GM12878 (cell line): ENCODE results near the gene MACF1. TPM values are rescaled to one million over a fixed set of nuclear protein-coding genes. Genes with fewer than 3 reads are reported as not detected.

Experiments
- ATAC-seq: fragments of 200-7000 bp; cut with Tn5 transposase; 3 replicates; pipeline ENCODE4 v1.9.1; 2020; ENCODE audit warnings: mild to moderate bottlenecking, moderate library complexity
- BruUV-seq: library from RNA; stranded (reverse); fragments of 400-500 nt; replicated peaks from 2 replicates; lab custom pipeline; 2021; lab: Mats Ljungman, UMichigan
- CTCF ChIA-PET: fragments of 300-600 bp; sonication (Branson Sonifier 250); formaldehyde crosslinking; extraction: SDS; loops from one replicate; lab custom pipeline; 2021; ENCODE audit warnings: inconsistent platforms; lab: Yijun Ruan, JAX
- POLR2A ChIA-PET: fragments of 350-600 bp; formaldehyde crosslinking; extraction: SDS; loops from one replicate; lab custom pipeline; 2021; ENCODE audit warnings: inconsistent platforms; lab: Charles Lee
- RAD21 ChIA-PET: fragments of 300-600 bp; sonication (Branson Sonifier 250); formaldehyde crosslinking; loops from one replicate; lab custom pipeline; 2023; ENCODE audit warnings: antibody characterized with exemption; ENCODE audit not compliant: unreplicated experiment; lab: Charles Lee
- SMC1A ChIA-PET: fragments of 300-600 bp; sonication (Branson Sonifier 250); formaldehyde crosslinking; loops from one replicate; lab custom pipeline; 2023; ENCODE audit not compliant: unreplicated experiment, uncharacterized antibody; lab: Charles Lee
- DNase-seq: peaks from one replicate; pipeline ENCODE4 v3.0.0-alpha.2; 2011; ENCODE audit warnings: low read depth, low spot score
- FAIRE-seq: peaks from 3 replicates; lab custom pipeline; 2011; peaks lifted over from hg19 to GRCh38; lab: Jason Lieb, UNC
- H2AFZ ChIP-seq: 2 replicates; pipeline ENCODE4 v1.6.0; 2011; ENCODE audit warnings: low read depth, low read length, control low read depth; ENCODE audit not compliant: control insufficient read depth
- H3K27ac ChIP-seq: 2 replicates; pipeline ENCODE4 v1.5.1; 2011; ENCODE audit warnings: control low read depth; ENCODE audit not compliant: control insufficient read depth, insufficient read depth
- H3K27me3 ChIP-seq, 2 experiments: replicated peaks in 1 of 2; 2 replicates each; pipeline versions ENCODE4 v1.6.0 to v1.6.1; 2011; ENCODE audit warnings: low read length in 1 of 2; ENCODE audit not compliant: control insufficient read depth in 2 of 2, insufficient read depth in 2 of 2
- H3K36me3 ChIP-seq, 2 experiments: 2 replicates each; pipeline ENCODE4 v1.5.1; 2011; ENCODE audit warnings: low read length in 1 of 2; ENCODE audit not compliant: control insufficient read depth in 2 of 2, insufficient read depth in 2 of 2
- H3K4me1 ChIP-seq: 2 replicates; pipeline ENCODE4 v1.6.1; 2011; ENCODE audit warnings: mild to moderate bottlenecking, low read length, moderate library complexity, mixed read lengths; ENCODE audit not compliant: control insufficient read depth, insufficient read depth
- H3K4me2 ChIP-seq: 2 replicates; pipeline ENCODE4 v1.6.0; 2011; ENCODE audit warnings: control low read depth; ENCODE audit not compliant: control insufficient read depth, insufficient read depth
- H3K4me3 ChIP-seq: fragments of 200-600 bp; sonication (generic); 2 replicates; pipeline ENCODE4 v1.5.1; 2016
- H3K79me2 ChIP-seq: 2 replicates; pipeline ENCODE4 v1.6.0; 2011; ENCODE audit warnings: low read length; ENCODE audit not compliant: control insufficient read depth, insufficient read depth
- H3K9ac ChIP-seq: 2 replicates; pipeline ENCODE4 v1.8.0; 2011; ENCODE audit warnings: low read length, control low read depth, mixed read lengths; ENCODE audit not compliant: control insufficient read depth, insufficient read depth
- H3K9me3 ChIP-seq: replicated peaks from 3 replicates; pipeline ENCODE4 v1.5.1; 2011; ENCODE audit warnings: mild to moderate bottlenecking, low read length; ENCODE audit not compliant: control insufficient read depth, insufficient read depth
- H4K20me1 ChIP-seq: 2 replicates; pipeline ENCODE4 v1.6.0; 2011; ENCODE audit not compliant: control insufficient read depth, insufficient read depth
- BCL3 ChIP-seq: IDR thresholded peaks from 2 replicates; pipeline ENCODE4 v1.6.1; 2011; ENCODE audit warnings: borderline replicate concordance, low read depth, mild to moderate bottlenecking, moderate library complexity, low read length; ENCODE audit not compliant: insufficient read depth, poor library complexity, severe bottlenecking
- FOXK2 ChIP-seq: fragments of 450-650 bp; IDR thresholded peaks from 2 replicates; pipeline ENCODE4 v1.6.1; 2017; ENCODE audit warnings: mild to moderate bottlenecking, moderate library complexity
- MTA3 ChIP-seq: IDR thresholded peaks from 2 replicates; pipeline ENCODE4 v1.6.1; 2012; ENCODE audit warnings: low read length, inconsistent platforms, borderline replicate concordance
- NKRF ChIP-seq: fragments of 450-650 bp; conservative IDR thresholded peaks from 2 replicates; pipeline ENCODE4 v1.6.1; 2017; ENCODE audit warnings: mild to moderate bottlenecking, moderate library complexity
- WGBS: methylation state at CpG from one replicate; pipeline ENCODE4 v1.1.6; 2016; ENCODE audit warnings: low lambda C conversion rate; ENCODE audit not compliant: insufficient replicate concordance, insufficient coverage; ENCODE audit errors: missing lambda C conversion rate; 5-methylcytosine and 5-hydroxymethylcytosine counted together
- in situ Hi-C: fragments of 300-500 bp; cut with MboI; formaldehyde crosslinking; loops from 9 replicates; pipeline ENCODE4 v1.14.3; 2018; ENCODE audit warnings: mixed read lengths
- intact Hi-C: fragments of 100-400 bp; cut with micrococcal nuclease; formaldehyde crosslinking; loops from one replicate; pipeline ENCODE4 v1.14.2; 2022; ENCODE audit not compliant: unreplicated experiment
- polyA plus RNA-seq, 11 experiments: library from polyadenylated mRNA; depleted of rRNA in 4 of 11; unstranded in 6 of 11; stranded (reverse) in 5 of 11; fragments of >200 nt; fragmentation: Nextera tagmentation in 4 of 11; fragmentation: Illumina TruSeq in 1 of 11; extraction: Ambion mirVana in 4 of 11; extraction: Trizol in 1 of 11; gene quantifications; 1 replicate in 1 of 11; 2 replicates in 10 of 11; pipeline versions ENCODE4 v1.2.1 to v1.2.3, GENCODE V29; 2011 to 2016; ENCODE audit warnings: inconsistent platforms in 2 of 11, missing spikeins in 2 of 11, low read depth in 1 of 11
- total RNA-seq, 4 experiments: library from RNA; depleted of rRNA in 3 of 4; stranded (reverse); fragments of >200 nt in 3 of 4; fragmentation: Illumina TruSeq in 1 of 4; extraction: Trizol in 1 of 4; gene quantifications; 2 replicates each; pipeline versions ENCODE4 v1.2.1 to v1.2.3, GENCODE V29; 2013 to 2021

MACF1 gene
- total and polyA plus RNA-seq, 10 of the 15 experiments (the other 5 are each of a cell fraction or from before 2014, with no cell fraction given): 15.5 to 201 (median 76.9) TPM

- no TSS peak for BruUV-seq
- no peak for FAIRE-seq
- ChIA-PET SMC1A (interaction anchor here (1.7 to 2.5 kb wide), 2 partner anchors 18 to 50 kb away, joined by 5 to 6 read pairs; no protein-coding TSS in a partner anchor), RAD21 (interaction anchor here (1.1 kb wide), 1 partner anchor 36 kb away, joined by 4 read pairs; no protein-coding TSS in a partner anchor), CTCF (interaction anchor here (0.9 to 3.1 kb wide), 3 partner anchors 46 to 169 kb away, joined by 3 to 13 read pairs (median 4); no protein-coding TSS in a partner anchor), POLR2A (interaction anchor here (0.6 to 1.2 kb wide), 2 partner anchors 11 to 162 kb away, joined by 4 to 7 read pairs; no protein-coding TSS in a partner anchor)
- Histone ChIP-seq H3K9me3 (no peaks in the 10 kb centered on the region), H3K4me3 (no peak overlapping the region), H4K20me1 (no peaks in the 10 kb centered on the region), H3K27me3 (peaks cover 0 to 1% of the 10 kb centered on the region in 2 experiments; a peak in 1 of 4 replicates), H3K4me1 (0 out of 2 replicates have a peak, but pooled peaks cover 2% of the 10 kb centered on the region), H3K79me2 (no peaks in the 10 kb centered on the region), H3K4me2 (no peak overlapping the region), H3K9ac (no peak overlapping the region), H3K27ac (no peak overlapping the region), H2AFZ (no peak overlapping the region), H3K36me3 (peaks cover 0 to 23% of the 10 kb centered on the region in 2 experiments)
- ATAC-seq: no peak
- TF ChIP-seq NKRF (no peak), BCL3 (peak; percentile 31), MTA3 (no peak), FOXK2 (no peak)
- intact Hi-C loops: loop anchor here (5.0 kb wide), 1 partner anchor 48 kb away; no protein-coding TSS in a partner anchor
- whole genome bisulfite sequencing: 64% methylated on average over 7 of the region's 7 CpGs
- in situ Hi-C loops: loop anchor here (5.0 kb wide), 1 partner anchor 48 kb away; no protein-coding TSS in a partner anchor
- no peak for DNase-seq
Measured at GRCh38 chr1:39488793-39489566, 284.5 kb downstream of the MACF1 start.
